GM12878 (cell line): ENCODE data around the gene RGP1. TPM values are rescaled to one million over a fixed set of nuclear protein-coding genes. Genes with fewer than 3 reads are reported as not detected.

Experiments
- ASH2L ChIP-seq: fragments of 300-600, 200-600 bp; sonication (generic); IDR thresholded peaks from 2 replicates; pipeline ENCODE4 v1.6.1; 2017; ENCODE audit warnings: low read depth, mild to moderate bottlenecking, borderline replicate concordance
- BCL11A ChIP-seq: IDR thresholded peaks from 2 replicates; pipeline ENCODE4 v1.6.1; 2011; ENCODE audit warnings: low read depth, low read length
- BCLAF1 ChIP-seq: fragments of 450-650 bp; IDR thresholded peaks from 2 replicates; pipeline ENCODE4 v1.6.1; 2017; ENCODE audit warnings: antibody characterized with exemption, mild to moderate bottlenecking, moderate library complexity
- BHLHE40 ChIP-seq, 2 experiments: fragments of 450-650 bp in 1 of 2; IDR thresholded peaks; 2 replicates each; pipeline ENCODE4 v1.6.1; 2011 to 2017; ENCODE audit warnings: low read depth in 2 of 2, borderline replicate concordance in 1 of 2, improper control_type of control experiment in 1 of 2, low read length in 1 of 2, mild to moderate bottlenecking in 1 of 2
- IRF4 ChIP-seq: IDR thresholded peaks from 2 replicates; pipeline ENCODE4 v1.6.1; 2011; ENCODE audit warnings: low read depth, low read length
- MXI1 ChIP-seq: fragments of 150-350 bp; IDR thresholded peaks from 2 replicates; pipeline ENCODE4 v1.6.1; 2011; ENCODE audit warnings: low read depth, mild to moderate bottlenecking, inconsistent platforms, low read length, improper control_type of control experiment
- NFYB ChIP-seq: IDR thresholded peaks from 2 replicates; pipeline ENCODE4 v1.6.1; 2011; ENCODE audit warnings: low read depth, mild to moderate bottlenecking, low read length, improper control_type of control experiment, moderate library complexity; ENCODE audit not compliant: insufficient read depth
- REST ChIP-seq: IDR thresholded peaks from 2 replicates; pipeline ENCODE4 v1.6.1; 2012; ENCODE audit warnings: mild to moderate bottlenecking, low read depth, low read length
- SREBF1 ChIP-seq: IDR thresholded peaks from 2 replicates; pipeline ENCODE4 v1.6.1; 2012; ENCODE audit warnings: mild to moderate bottlenecking, low read length
- STAT1 ChIP-seq: fragments of 450-650 bp; conservative IDR thresholded peaks from 2 replicates; pipeline ENCODE4 v1.6.1; 2014; ENCODE audit warnings: antibody characterized with exemption, mild to moderate bottlenecking
- SUPT20H ChIP-seq: IDR thresholded peaks from 2 replicates; pipeline ENCODE4 v1.6.1; 2011; ENCODE audit warnings: low read depth, mild to moderate bottlenecking, low read length, moderate library complexity, borderline replicate concordance; ENCODE audit not compliant: control insufficient read depth
- ZBTB40 ChIP-seq: fragments of 450-650 bp; IDR thresholded peaks from 2 replicates; pipeline ENCODE4 v1.6.1; 2016; ENCODE audit warnings: mild to moderate bottlenecking, moderate library complexity, borderline replicate concordance
- ZNF592 ChIP-seq: fragments of 450-650 bp; IDR thresholded peaks from 2 replicates; pipeline ENCODE4 v1.6.1; 2017; ENCODE audit warnings: mild to moderate bottlenecking, moderate library complexity
- polyA plus RNA-seq, 11 experiments: library from polyadenylated mRNA; depleted of rRNA in 4 of 11; unstranded in 6 of 11; stranded (reverse) in 5 of 11; fragments of >200 nt; fragmentation: Nextera tagmentation in 4 of 11; fragmentation: Illumina TruSeq in 1 of 11; extraction: Ambion mirVana in 4 of 11; extraction: Trizol in 1 of 11; gene quantifications; 1 replicate in 1 of 11; 2 replicates in 10 of 11; pipeline versions ENCODE4 v1.2.1 to v1.2.3, GENCODE V29; 2011 to 2016; ENCODE audit warnings: inconsistent platforms in 2 of 11, missing spikeins in 2 of 11, low read depth in 1 of 11
- total RNA-seq, 4 experiments: library from RNA; depleted of rRNA in 3 of 4; stranded (reverse); fragments of >200 nt in 3 of 4; fragmentation: Illumina TruSeq in 1 of 4; extraction: Trizol in 1 of 4; gene quantifications; 2 replicates each; pipeline versions ENCODE4 v1.2.1 to v1.2.3, GENCODE V29; 2013 to 2021

The RGP1 gene
- total and polyA plus RNA-seq, 10 of the 15 experiments (the other 5 are each of a cell fraction or from before 2014, with no cell fraction given): 0.44 to 14.9 (median 7.4) TPM

GRCh38 chr9:35732185-35732799, 16.8 kb upstream of the RGP1 start, which contains the start of the genes CREB3 and TLN1 (continued):
- TF ChIP-seq ZBTB40 (peak; percentile 95), SUPT20H (no peak), SREBF1 (no peak; the same call in 1 of the 2 replicates), MXI1 (peak; percentile 56), BCLAF1 (no peak), IRF4 (peak; percentile 47; the same call in 1 of the 2 replicates), BHLHE40 (IDR thresholded peaks at IDR 0.05; ENCODE audit: borderline replicate concordance in 1 of 2, low read depth in 2 of 2, low read length in 1 of 2) (peak in 1 of 2 experiments; percentile 61; a peak in 1 of 4 replicates), STAT1 (0 out of 2 replicates have a peak, but pooled peaks have one; percentile 65), ASH2L (no peak), BCL11A (peak; percentile 11; the same call in 1 of the 2 replicates), NFYB (no peak), ZNF592 (no peak), REST (no peak)
